Endothelial cell of umbilical vein (primary cell): ENCODE data around the gene DCC.

Experiments
- CTCF ChIP-seq, 2 donors: IDR thresholded peaks; 1 replicate in 1 of 2; 2 replicates in 1 of 2; pipeline ENCODE4 v1.5.1; 2011; ENCODE audit warnings: low read length in 2 of 2, mild to moderate bottlenecking in 2 of 2, moderate library complexity in 2 of 2, control low read depth in 1 of 2, inconsistent platforms in 1 of 2, low read depth in 1 of 2; ENCODE audit not compliant: insufficient read depth in 1 of 2; ENCODE audit errors: extremely low read depth in 1 of 2
- EZH2 ChIP-seq: IDR thresholded peaks from 2 replicates; pipeline ENCODE4 v1.6.1; 2012; ENCODE audit warnings: borderline replicate concordance, low read depth, mild to moderate bottlenecking, moderate library complexity, low read length, inconsistent platforms; ENCODE audit not compliant: severe bottlenecking
- FOS ChIP-seq: IDR thresholded peaks from 2 replicates; pipeline ENCODE4 v1.6.1; 2011; ENCODE audit warnings: mild to moderate bottlenecking, low read length, moderate library complexity, borderline replicate concordance; ENCODE audit not compliant: insufficient read depth
- GATA2 ChIP-seq: IDR thresholded peaks from 2 replicates; pipeline ENCODE4 v1.7.0; 2011; ENCODE audit warnings: low read depth, mild to moderate bottlenecking, moderate library complexity, mixed read lengths, low read length; ENCODE audit not compliant: insufficient read length, insufficient read depth
- JUN ChIP-seq: IDR thresholded peaks from 2 replicates; pipeline ENCODE4 v1.6.1; 2011; ENCODE audit warnings: borderline replicate concordance, low read depth; ENCODE audit not compliant: insufficient read length, insufficient read depth
- MAX ChIP-seq: IDR thresholded peaks from 2 replicates; pipeline ENCODE4 v1.6.1; 2011; ENCODE audit not compliant: insufficient read depth, insufficient read length
- MYC ChIP-seq: IDR thresholded peaks from one replicate; pipeline ENCODE4 v1.6.1; 2011; ENCODE audit warnings: mild to moderate bottlenecking, low read depth, low read length
- POLR2A ChIP-seq: IDR thresholded peaks from 2 replicates; pipeline ENCODE4 v1.6.1; 2012; ENCODE audit warnings: low read depth, mild to moderate bottlenecking, control low read depth, low read length
- POLR2AphosphoS5 ChIP-seq: IDR thresholded peaks from 2 replicates; pipeline ENCODE4 v1.6.1; 2012; ENCODE audit warnings: low read depth, mild to moderate bottlenecking, control low read depth, low read length, moderate library complexity; ENCODE audit not compliant: insufficient read depth

GRCh38 chr18:53028565-53028964 is 688.6 kb downstream of the DCC start:
- TF ChIP-seq CTCF (IDR thresholded peaks at IDR 0.05; ENCODE audit: extremely low read depth in 1 of 2, insufficient read depth in 1 of 2, low read depth in 1 of 2, low read length in 2 of 2) (no peak), POLR2A (no peak), MAX (no peak), POLR2AphosphoS5 (no peak), EZH2 (no peak), GATA2 (no peak), MYC (no peak), FOS (no peak), JUN (no peak)
